GM18508 (cell line): ENCODE data around the gene RXYLT1.
"Not testable (repeated sequence)": the region's sequence is repeated elsewhere in the genome, so short reads cannot be mapped to it uniquely, and the experiment has no call there.

Experiments
- ATAC-seq: cut with Tn5 transposase; IDR thresholded peaks from one replicate; pipeline ENCODE4 v1.9.1; 2021; ENCODE audit warnings: moderate number of reproducible peaks; ENCODE audit not compliant: insufficient read depth, unreplicated experiment

Gene RXYLT1

GRCh38 chr12:63841571-63841970 is 61.9 kb downstream of the RXYLT1 start:
- no peak for ATAC-seq

GRCh38 chr12:63842750-63843149 is 63.0 kb downstream of the RXYLT1 start:
- not testable (repeated sequence) for ATAC-seq

GRCh38 chr12:63843254-63843720 is 63.6 kb downstream of the RXYLT1 start:
- ATAC-seq = no peak

GRCh38 chr12:63843721-63844390 is 64.1 kb downstream of the RXYLT1 start:
- ATAC-seq = peak; percentile 92

DNA sequence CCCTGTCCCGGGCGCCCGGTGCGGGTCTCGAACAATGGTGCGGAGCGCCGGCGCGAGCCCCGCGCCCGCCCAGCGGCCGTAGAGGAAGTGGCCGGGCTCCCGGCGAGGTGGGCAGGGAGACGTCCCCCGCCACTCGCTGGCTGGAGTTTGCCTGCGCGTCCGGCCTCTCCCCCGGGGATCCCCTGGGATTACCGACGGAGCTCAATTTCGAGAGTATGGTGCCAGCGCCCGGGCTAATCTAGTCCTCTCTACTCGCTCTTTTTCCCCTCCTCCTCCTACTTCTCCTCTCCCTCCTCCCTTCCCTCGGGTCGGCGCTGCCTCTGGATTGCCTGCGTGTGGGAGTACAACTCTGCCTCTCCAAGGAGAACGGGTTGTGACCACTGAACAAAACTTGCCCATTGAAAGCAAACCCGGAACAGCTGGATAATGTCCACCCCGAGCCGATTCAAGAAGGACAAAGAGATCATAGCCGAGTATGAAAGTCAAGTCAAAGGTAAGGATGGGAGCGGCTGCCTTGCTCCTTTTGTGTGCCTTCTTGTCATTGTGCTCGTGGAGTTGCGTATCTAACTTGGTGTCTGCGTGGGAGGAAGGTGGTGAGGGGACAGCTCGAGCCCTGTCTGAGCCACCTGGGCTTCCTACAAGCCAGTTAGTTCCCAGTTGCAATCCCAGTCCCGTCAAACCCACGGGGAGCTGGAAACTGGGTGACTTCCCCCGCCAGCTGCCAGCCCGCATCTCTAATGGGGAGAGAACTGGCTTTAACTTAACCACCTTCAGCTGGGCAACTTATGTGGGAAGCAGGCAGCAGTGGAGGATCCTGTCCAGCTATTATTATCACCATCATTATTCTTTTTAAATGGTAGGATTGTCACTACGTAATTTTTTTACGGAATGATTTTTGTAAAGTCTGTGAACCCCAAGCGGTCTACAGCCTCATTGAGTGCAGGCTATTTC is 65.0 kb downstream of the RXYLT1 start, which contains the start of gene SRGAP1:
TSS of gene SRGAP1 (plus strand) at position 310 of the 951 bp plus-strand sequence. CDS start at position 427, 117 bp downstream.
- ATAC-seq = no peak

DNA sequence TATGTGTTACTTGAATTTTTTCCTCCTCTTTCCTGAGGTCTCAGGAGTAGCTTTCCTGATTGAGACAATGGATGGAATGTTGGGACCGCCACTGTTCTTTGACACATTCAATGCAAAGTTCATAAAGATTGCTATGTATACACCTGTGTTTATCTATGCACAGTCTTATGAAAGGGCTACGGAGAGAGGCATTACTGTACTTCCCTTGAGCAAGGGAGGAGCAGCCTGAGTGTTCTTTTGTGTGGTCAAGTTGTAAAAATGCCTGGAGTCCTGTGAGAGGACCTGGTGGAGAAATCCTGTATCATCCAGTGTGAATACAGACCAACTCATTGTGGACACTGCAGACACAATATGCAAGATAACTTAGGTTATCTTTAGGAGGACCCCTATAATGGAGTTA is 66.0 kb downstream of the RXYLT1 start:
- no peak for ATAC-seq

GRCh38 chr12:63846238-63846967 is 66.7 kb downstream of the RXYLT1 start:
- no peak for ATAC-seq

GRCh38 chr12:63848450-63848849 is 68.7 kb downstream of the RXYLT1 start:
- no peak for ATAC-seq

GRCh38 chr12:63849106-63849620 is 69.5 kb downstream of the RXYLT1 start:
- no peak for ATAC-seq

GRCh38 chr12:63849641-63850040 is 69.9 kb downstream of the RXYLT1 start:
- no peak for ATAC-seq

DNA sequence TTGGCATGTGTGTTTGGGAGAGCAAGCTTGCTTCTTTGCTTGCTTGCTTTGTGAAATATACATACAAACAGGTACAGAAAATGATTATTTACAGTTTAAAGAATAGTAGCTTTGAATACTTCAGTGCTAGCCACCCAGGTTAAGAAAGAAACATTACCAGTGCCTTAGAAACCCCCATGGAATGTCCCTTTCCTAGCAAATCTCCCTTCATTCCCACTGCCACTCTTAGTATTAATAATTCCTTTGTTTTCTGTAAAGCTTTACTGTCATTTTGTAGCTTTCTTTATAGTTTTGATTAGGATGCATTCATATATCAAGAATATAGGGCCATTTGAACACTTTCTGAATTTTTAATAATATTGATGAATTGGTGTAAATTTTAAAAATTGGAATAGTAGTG is 74.3 kb downstream of the RXYLT1 start:
- no peak for ATAC-seq

GRCh38 chr12:63855299-63855698 is 75.6 kb downstream of the RXYLT1 start:
- no peak for ATAC-seq

GRCh38 chr12:63857771-63858670 is 78.3 kb downstream of the RXYLT1 start:
- ATAC-seq = no peak
